Parathyroid adenoma (tissue), 2 donors: ENCODE measurements around the gene WNT9A.

Experiments
- H2AFZ ChIP-seq: fragments of 300-600 bp; sonication (generic); one replicate; pipeline ENCODE4 v1.7.0; 2017; ENCODE audit warnings: antibody characterized with exemption, mild to moderate bottlenecking
- H3K27ac ChIP-seq: fragments of 300-600 bp; sonication (generic); one replicate; pipeline ENCODE4 v1.7.0; 2017
- H3K27me3 ChIP-seq: fragments of 300-600 bp; sonication (generic); one replicate; pipeline ENCODE4 v1.7.0; 2017; ENCODE audit warnings: low read length; ENCODE audit not compliant: control insufficient read depth, insufficient read depth
- H3K36me3 ChIP-seq: fragments of 300-600 bp; sonication (generic); one replicate; pipeline ENCODE4 v1.7.0; 2017; ENCODE audit warnings: low read length; ENCODE audit not compliant: control insufficient read depth, insufficient read depth
- H3K4me1 ChIP-seq: fragments of 300-600 bp; sonication (generic); one replicate; pipeline ENCODE4 v1.7.0; 2017; ENCODE audit warnings: control low read depth
- H3K4me2 ChIP-seq: fragments of 300-600 bp; sonication (generic); one replicate; pipeline ENCODE4 v1.7.0; 2017; ENCODE audit warnings: low read length
- H3K4me3 ChIP-seq: fragments of 300-600 bp; sonication (generic); one replicate; pipeline ENCODE4 v1.7.0; 2017; ENCODE audit warnings: low read depth, low read length
- H3K79me2 ChIP-seq: fragments of 300-600 bp; sonication (generic); one replicate; pipeline ENCODE4 v1.7.0; 2017; ENCODE audit warnings: control low read depth
- H3K9ac ChIP-seq: fragments of 300-600 bp; sonication (generic); one replicate; pipeline ENCODE4 v1.7.0; 2017; ENCODE audit warnings: mild to moderate bottlenecking
- H3K9me3 ChIP-seq: fragments of 300-600 bp; sonication (generic); one replicate; pipeline ENCODE4 v1.7.0; 2017; ENCODE audit warnings: low read length; ENCODE audit not compliant: control insufficient read depth
- TF ChIP-seq, protein P1 (sequence below): fragments of 300-600 bp; sonication (generic); IDR thresholded peaks from one replicate; pipeline ENCODE4 v1.7.0; 2017; ENCODE audit warnings: antibody characterized with exemption, mild to moderate bottlenecking
- donor health status: primary hyperparathyroidism.

WNT9A gene

GRCh38 chr1:227947386-227947675, 401 bp downstream of the WNT9A start:
- H3K27me3 ChIP-seq = no peaks in the 10 kb centered on the region

DNA sequence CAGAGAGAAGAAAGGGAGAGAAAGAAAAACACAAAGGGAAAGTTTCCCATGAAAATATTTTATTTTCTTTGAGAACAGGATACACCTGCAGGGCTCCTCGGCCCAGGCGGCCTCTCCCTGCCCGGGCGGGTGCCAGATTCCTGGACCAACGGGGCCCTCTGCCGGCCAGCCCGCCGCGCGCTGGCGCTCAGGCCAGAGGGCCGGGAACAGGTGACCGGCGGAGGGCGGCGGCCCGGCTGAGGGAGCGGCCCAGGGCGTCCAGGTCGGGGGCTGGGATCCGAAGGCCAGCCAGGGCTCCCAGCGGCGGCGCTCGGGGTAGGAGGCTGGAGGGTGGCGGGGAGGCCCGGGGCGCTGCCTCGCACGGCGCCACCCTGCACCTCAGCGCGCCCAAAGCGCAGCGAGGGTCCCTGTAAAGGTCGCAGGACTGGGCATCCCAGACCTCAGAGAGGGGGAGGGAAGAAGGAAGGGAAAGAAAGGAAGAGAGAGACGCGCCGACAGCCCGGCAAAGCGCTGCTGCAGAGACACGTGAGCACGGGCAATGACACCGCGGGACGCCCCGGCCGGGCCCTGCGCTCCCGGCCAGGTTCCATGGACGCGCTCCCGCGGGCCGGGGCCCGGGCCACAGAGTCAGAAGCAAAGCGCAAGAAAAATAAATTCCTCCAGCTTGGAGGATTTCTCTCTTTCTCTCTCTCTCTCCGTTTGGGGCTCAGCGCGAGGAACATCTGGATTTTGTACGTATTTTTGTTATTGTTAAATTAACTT, 927 bp downstream of the WNT9A start:
- Histone ChIP-seq H3K79me2 (peaks cover 17% of the 10 kb centered on the region), H3K9ac (no peak overlapping the region), H3K4me1 (peaks cover 7% of the 10 kb centered on the region), H3K4me2 (peak overlapping the region; percentile 91), H3K9me3 (no peaks in the 10 kb centered on the region), H3K4me3 (peak overlapping the region; percentile 60), H2AFZ (peak overlapping the region; percentile 74), H3K27ac (peak overlapping the region; percentile 80), H3K27me3 (no peaks in the 10 kb centered on the region), H3K36me3 (no peaks in the 10 kb centered on the region)
- TF ChIP-seq, protein P1, sequence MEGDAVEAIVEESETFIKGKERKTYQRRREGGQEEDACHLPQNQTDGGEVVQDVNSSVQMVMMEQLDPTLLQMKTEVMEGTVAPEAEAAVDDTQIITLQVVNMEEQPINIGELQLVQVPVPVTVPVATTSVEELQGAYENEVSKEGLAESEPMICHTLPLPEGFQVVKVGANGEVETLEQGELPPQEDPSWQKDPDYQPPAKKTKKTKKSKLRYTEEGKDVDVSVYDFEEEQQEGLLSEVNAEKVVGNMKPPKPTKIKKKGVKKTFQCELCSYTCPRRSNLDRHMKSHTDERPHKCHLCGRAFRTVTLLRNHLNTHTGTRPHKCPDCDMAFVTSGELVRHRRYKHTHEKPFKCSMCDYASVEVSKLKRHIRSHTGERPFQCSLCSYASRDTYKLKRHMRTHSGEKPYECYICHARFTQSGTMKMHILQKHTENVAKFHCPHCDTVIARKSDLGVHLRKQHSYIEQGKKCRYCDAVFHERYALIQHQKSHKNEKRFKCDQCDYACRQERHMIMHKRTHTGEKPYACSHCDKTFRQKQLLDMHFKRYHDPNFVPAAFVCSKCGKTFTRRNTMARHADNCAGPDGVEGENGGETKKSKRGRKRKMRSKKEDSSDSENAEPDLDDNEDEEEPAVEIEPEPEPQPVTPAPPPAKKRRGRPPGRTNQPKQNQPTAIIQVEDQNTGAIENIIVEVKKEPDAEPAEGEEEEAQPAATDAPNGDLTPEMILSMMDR = peak; percentile 72

More at GRCh38 chr1:227947386-227947675, 401 bp downstream of the WNT9A start:
- H3K27ac ChIP-seq = peak overlapping the region; percentile 53
- no peak overlapping the region for H3K9ac ChIP-seq
- H3K4me1 ChIP-seq = peaks cover 7% of the 10 kb centered on the region
- H3K79me2 ChIP-seq = peaks cover 17% of the 10 kb centered on the region
- H2AFZ ChIP-seq = peak overlapping the region; percentile 70
- peak overlapping the region; percentile 60 for H3K4me3 ChIP-seq
- TF ChIP-seq, protein P1 = no peak
- H3K9me3 ChIP-seq = no peaks in the 10 kb centered on the region
- peak overlapping the region; percentile 91 for H3K4me2 ChIP-seq
- no peaks in the 10 kb centered on the region for H3K36me3 ChIP-seq

DNA sequence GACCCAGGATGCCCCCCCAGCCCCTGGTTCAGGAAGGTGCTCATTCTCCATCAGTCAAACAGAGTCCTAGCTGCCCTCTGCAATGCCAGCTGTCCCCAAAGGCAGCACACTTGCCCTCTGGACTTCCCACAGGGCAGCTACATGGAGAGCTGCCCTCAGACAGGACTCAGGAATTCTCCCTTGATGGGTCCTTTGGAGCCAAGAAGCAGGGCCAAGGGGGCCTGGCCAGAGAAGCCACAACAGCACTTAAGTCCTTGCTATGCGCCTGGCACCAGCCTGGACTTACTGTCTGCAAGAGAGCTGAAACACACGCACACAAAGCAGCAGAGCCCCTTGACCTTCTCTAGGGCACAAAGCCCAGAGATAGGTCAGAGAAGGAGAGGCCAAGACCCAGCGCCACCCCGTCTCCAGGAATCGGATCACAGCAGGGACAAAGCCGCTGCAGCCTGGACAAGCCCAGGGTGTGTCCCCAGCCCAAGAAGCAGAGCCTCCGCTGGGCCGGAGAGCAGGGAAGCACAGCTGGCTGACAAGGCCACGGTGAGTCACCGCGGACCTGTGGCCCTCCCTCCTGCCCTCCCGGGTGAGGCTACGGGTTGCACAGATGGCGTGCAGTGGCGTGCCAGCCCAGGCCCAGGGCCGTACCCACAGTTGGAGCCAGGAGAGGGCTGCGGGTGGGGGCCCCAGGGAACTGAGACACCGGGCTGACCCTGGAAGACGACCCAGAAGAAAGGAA, 1.7 kb downstream of the WNT9A start:
- Histone ChIP-seq H3K4me2 (peak overlapping the region; percentile 91), H2AFZ (peak overlapping the region; percentile 74), H3K4me3 (no peak overlapping the region), H3K27me3 (no peaks in the 10 kb centered on the region), H3K4me1 (peaks cover 7% of the 10 kb centered on the region), H3K9me3 (no peaks in the 10 kb centered on the region), H3K27ac (peak overlapping the region; percentile 80), H3K36me3 (no peaks in the 10 kb centered on the region), H3K79me2 (peaks cover 17% of the 10 kb centered on the region), H3K9ac (no peak overlapping the region)
- TF ChIP-seq, protein P1 = no peak

- H3K79me2 ChIP-seq = peaks cover 17% of the 10 kb centered on the region
- H3K9ac ChIP-seq = no peak overlapping the region
- H3K9me3 ChIP-seq = no peaks in the 10 kb centered on the region
- H3K4me2 ChIP-seq = no peak overlapping the region
- TF ChIP-seq, protein P1 = no peak
- H3K27me3 ChIP-seq = no peaks in the 10 kb centered on the region
- no peak overlapping the region for H3K4me3 ChIP-seq
- no peaks in the 10 kb centered on the region for H3K36me3 ChIP-seq
- peak overlapping the region; percentile 80 for H3K27ac ChIP-seq
- peak overlapping the region; percentile 74 for H2AFZ ChIP-seq
- H3K4me1 ChIP-seq = peaks cover 7% of the 10 kb centered on the region
Observed at GRCh38 chr1:227944931-227945890, 2.5 kb downstream of the WNT9A start.
